Body of pancreas (tissue), 4 donors: ENCODE measurements around the gene UTP11. TPM values are rescaled to one million over a fixed set of nuclear protein-coding genes. Genes with fewer than 3 reads are reported as not detected.

Experiments
- ATAC-seq: fragments of 150-250 bp; one replicate; pipeline ENCODE4 v1.9.1; 2016
- DNase-seq, 4 donors: peaks; one replicate each; pipeline ENCODE4 v3.0.0-alpha.2; 2019
- H3K27ac ChIP-seq, 4 donors: fragments of 200-600 bp; sonication (generic); 1 replicate in 3 of 4; 2 replicates in 1 of 4; pipeline versions ENCODE4 v1.5.1 to v1.6.1; 2016 to 2019; ENCODE audit warnings: mild to moderate bottlenecking in 1 of 4, mixed read lengths in 1 of 4, moderate library complexity in 1 of 4
- H3K27me3 ChIP-seq, 2 donors: fragments of 200-600 bp; sonication (generic); one replicate each; pipeline ENCODE4 v1.6.0; 2016; ENCODE audit warnings: mild to moderate bottlenecking in 1 of 2
- H3K36me3 ChIP-seq, 2 donors: fragments of 200-600 bp; sonication (generic); replicated peaks in 1 of 2; 2 replicates each; pipeline ENCODE4 v1.5.1; 2016; ENCODE audit warnings: low read depth in 2 of 2; ENCODE audit not compliant: insufficient read depth in 1 of 2
- H3K4me1 ChIP-seq: fragments of 200-600 bp; sonication (generic); one replicate; pipeline ENCODE4 v1.6.0; 2016
- H3K4me3 ChIP-seq, 2 donors: fragments of 200-600 bp; sonication (generic); 1 replicate in 1 of 2; 2 replicates in 1 of 2; pipeline ENCODE4 v1.5.1; 2016 to 2019
- H3K9me3 ChIP-seq, 3 donors: fragments of 200-600 bp; sonication (generic); 1 replicate in 2 of 3; 2 replicates in 1 of 3; pipeline ENCODE4 v1.5.1; 2016
- POLR2A ChIP-seq, 3 donors: fragments of 450-650 bp; IDR thresholded peaks; one replicate each; pipeline ENCODE4 v1.6.1; 2016; ENCODE audit warnings: antibody characterized with exemption in 3 of 3, mild to moderate bottlenecking in 2 of 3
- WGBS, 2 donors: methylation state at CpG; one replicate each; pipeline ENCODE4 v1.1.5; 2017; 5-methylcytosine and 5-hydroxymethylcytosine counted together
- intact Hi-C: fragments of 100-400 bp; cut with DNase I; formaldehyde crosslinking; loops from one replicate; pipeline ENCODE4 v1.15.1; 2023
- small RNA-seq: library from RNA; depleted of rRNA; stranded (forward); fragments of <200 nt; gene quantifications from one replicate; pipeline ENCODE3, GENCODE V24; 2016
- total RNA-seq, 2 donors: library from RNA; depleted of rRNA; stranded (reverse); fragments of >200 nt; gene quantifications; one replicate each; pipeline ENCODE4 v1.1.0, GENCODE V29; 2016
- TF ChIP-seq, protein P1 (sequence below), 7 experiments: fragments of 450-650 bp in 4 of 7; fragments of 200-600 bp in 3 of 7; sonication (generic) in 3 of 7; IDR thresholded peaks; one replicate each; pipeline ENCODE4 v1.5.1; 2016 to 2019; ENCODE audit warnings: antibody characterized with exemption in 7 of 7

The UTP11 gene
- total RNA-seq, 2 donors from 2014 or later, result 10.9 to 13.2 TPM

GRCh38 chr1:38074302-38074677 lies 61.8 kb downstream of the UTP11 start:
- intact Hi-C loops, result no loop called here
- Histone ChIP-seq H3K27me3 (no peaks in the 10 kb centered on the region), H3K4me3 (no peak overlapping the region), H3K4me1 (no peaks in the 10 kb centered on the region), H3K9me3 (no peaks in the 10 kb centered on the region), H3K36me3 (no peaks in the 10 kb centered on the region), H3K27ac (no peak overlapping the region)
- TF ChIP-seq, protein P1, sequence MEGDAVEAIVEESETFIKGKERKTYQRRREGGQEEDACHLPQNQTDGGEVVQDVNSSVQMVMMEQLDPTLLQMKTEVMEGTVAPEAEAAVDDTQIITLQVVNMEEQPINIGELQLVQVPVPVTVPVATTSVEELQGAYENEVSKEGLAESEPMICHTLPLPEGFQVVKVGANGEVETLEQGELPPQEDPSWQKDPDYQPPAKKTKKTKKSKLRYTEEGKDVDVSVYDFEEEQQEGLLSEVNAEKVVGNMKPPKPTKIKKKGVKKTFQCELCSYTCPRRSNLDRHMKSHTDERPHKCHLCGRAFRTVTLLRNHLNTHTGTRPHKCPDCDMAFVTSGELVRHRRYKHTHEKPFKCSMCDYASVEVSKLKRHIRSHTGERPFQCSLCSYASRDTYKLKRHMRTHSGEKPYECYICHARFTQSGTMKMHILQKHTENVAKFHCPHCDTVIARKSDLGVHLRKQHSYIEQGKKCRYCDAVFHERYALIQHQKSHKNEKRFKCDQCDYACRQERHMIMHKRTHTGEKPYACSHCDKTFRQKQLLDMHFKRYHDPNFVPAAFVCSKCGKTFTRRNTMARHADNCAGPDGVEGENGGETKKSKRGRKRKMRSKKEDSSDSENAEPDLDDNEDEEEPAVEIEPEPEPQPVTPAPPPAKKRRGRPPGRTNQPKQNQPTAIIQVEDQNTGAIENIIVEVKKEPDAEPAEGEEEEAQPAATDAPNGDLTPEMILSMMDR (IDR thresholded peaks at IDR 0.05), result no peak
- no peak for TF ChIP-seq POLR2A (IDR thresholded peaks at IDR 0.05)
- 73 to 82% methylated on average over 4 of the region's 4 CpGs for whole genome bisulfite sequencing, 2 donors
- ATAC-seq (no peak), DNase-seq (no peak)

Small RNAs within 50 kb of the gene (small RNA-seq; reads per million reads assigned to genes)
- not detected for gene RNU6-510P

Other genes starting within 250 kb of the UTP11 start
- 1 to 10 TPM; 1.6 to 2.0 TPM for gene EPHA10, start 247.6 kb upstream of the UTP11 start, total RNA-seq
- 1 to 10 TPM in 1 of 2 donors, under 1 TPM in 1; 0.99 to 6.2 TPM for gene MANEAL, start 218.9 kb upstream of the UTP11 start, total RNA-seq
- 10 to 100 TPM; 26.2 to 71.9 TPM for gene C1orf122, start 204.9 kb upstream of the UTP11 start, total RNA-seq
- gene YRDC, start 204.5 kb upstream of the UTP11 start, total RNA-seq, result 10 to 100 TPM in 1 of 2 donors, 1 to 10 TPM in 1; 6.2 to 11.9 TPM
- gene MTF1, start 153.1 kb upstream of the UTP11 start, total RNA-seq, result 1 to 10 TPM; 1.3 to 3.9 TPM
- gene INPP5B, start 65.7 kb upstream of the UTP11 start, total RNA-seq, result 10 to 100 TPM; 11.5 to 13.5 TPM
- 10 to 100 TPM; 22.1 to 54.1 TPM for gene SF3A3, start 22.7 kb upstream of the UTP11 start, total RNA-seq
- 1 to 10 TPM; 7.3 to 7.8 TPM for gene FHL3, start 7.2 kb upstream of the UTP11 start, total RNA-seq
- gene POU3F1, start 34.1 kb downstream of the UTP11 start, total RNA-seq, result not detected